Measurements from ENCODE around the gene PHF21A. TPM values are rescaled to one million over a fixed set of nuclear protein-coding genes. Genes with fewer than 3 reads are reported as not detected.

Gene PHF21A
- polyA plus RNA-seq, 1 experiment = 17.1 TPM

DNA sequence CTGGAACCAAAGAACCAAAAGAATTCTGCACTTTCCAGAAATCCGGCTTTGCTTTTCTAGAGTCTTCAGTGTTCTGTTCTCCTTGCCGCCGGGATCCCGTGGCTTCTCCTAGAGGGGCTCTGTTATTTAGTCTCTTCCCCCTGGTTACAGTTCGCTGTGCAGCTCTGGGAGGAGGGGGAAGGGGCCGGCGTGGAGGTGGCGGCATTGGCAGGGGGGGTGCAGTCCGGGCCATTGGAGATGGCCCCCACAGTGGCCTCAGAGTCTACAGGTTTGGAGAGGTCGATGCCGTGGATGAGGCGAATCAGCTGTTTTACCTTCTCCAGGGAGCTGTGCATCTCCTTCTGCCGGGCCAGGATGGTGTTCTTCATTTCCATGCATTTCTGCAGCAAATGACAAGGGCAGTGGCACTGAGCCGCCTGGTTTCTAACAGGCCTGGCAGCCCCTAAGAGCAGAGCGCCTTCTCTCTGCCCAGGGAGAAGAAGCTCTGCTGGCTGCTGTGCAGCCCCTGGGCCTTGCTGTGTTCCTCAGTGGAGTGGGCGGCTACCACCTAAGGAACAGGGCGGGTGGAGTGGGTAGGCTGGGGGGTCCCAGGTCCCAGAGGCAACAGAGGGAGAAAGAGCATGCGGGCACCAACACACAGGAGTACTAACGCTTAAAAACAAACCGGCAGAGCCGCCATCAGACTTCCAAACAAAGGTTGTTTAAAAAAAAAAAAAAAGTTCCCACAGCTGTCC is 187.2 kb downstream of the PHF21A start:
- no peak overlapping the region for H3K4me3 ChIP-seq (ENCODE audit: low read depth, low read length)
- no peaks in the 10 kb centered on the region for H3K27me3 ChIP-seq (ENCODE audit: control insufficient read depth, insufficient read depth, low read length)
- TF ChIP-seq, protein P1, sequence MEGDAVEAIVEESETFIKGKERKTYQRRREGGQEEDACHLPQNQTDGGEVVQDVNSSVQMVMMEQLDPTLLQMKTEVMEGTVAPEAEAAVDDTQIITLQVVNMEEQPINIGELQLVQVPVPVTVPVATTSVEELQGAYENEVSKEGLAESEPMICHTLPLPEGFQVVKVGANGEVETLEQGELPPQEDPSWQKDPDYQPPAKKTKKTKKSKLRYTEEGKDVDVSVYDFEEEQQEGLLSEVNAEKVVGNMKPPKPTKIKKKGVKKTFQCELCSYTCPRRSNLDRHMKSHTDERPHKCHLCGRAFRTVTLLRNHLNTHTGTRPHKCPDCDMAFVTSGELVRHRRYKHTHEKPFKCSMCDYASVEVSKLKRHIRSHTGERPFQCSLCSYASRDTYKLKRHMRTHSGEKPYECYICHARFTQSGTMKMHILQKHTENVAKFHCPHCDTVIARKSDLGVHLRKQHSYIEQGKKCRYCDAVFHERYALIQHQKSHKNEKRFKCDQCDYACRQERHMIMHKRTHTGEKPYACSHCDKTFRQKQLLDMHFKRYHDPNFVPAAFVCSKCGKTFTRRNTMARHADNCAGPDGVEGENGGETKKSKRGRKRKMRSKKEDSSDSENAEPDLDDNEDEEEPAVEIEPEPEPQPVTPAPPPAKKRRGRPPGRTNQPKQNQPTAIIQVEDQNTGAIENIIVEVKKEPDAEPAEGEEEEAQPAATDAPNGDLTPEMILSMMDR (IDR thresholded peaks at IDR 0.05; ENCODE audit: insufficient read depth, low read depth, low read length) = no peak
- H3K36me3 ChIP-seq (ENCODE audit: control insufficient read depth, insufficient read depth, low read length) = peaks cover 38% of the 10 kb centered on the region
- CTCF ChIA-PET = interaction anchor here (1.5 kb wide), 1 partner anchor 61 kb away, joined by 3 read pairs; no protein-coding TSS in a partner anchor
- no peak for DNase-seq (ENCODE audit: low read depth)
- POLR2A ChIA-PET = no interaction called here

DNA sequence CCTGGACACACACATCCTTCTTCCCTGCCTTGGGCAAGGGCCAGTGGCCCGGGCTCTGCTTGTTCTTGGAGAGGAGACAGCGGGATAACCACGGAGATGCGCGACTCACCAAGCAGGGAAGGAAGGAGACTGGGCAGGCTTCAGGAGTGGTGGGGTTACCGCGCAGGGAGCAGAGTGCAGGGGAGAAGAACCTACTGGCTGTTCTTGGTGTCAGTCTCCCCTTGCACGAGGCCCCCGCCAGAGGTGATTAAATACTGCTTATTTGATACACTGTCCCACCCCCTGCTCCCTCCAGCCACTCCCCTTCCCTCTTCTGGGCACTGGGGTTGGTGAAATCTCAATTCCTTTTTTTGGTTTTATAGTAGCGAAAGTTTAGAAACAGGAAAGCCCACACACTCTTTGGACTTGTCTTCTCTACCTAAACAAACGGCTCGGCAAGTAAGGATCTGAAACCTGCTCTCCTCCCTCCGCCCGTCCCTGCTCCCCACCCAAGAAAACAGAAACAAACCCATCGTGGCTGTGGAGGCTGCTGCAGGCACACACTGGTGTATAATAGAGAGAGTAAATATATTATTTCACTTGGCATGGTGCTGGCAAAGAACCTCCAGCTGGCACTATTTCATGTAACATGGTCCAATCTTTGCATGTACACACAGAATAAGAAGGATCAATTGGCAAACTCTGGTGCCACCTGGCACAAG is 188.0 kb downstream of the PHF21A start:
- no peak overlapping the region for H3K4me3 ChIP-seq (ENCODE audit: low read depth, low read length)
- peaks cover 38% of the 10 kb centered on the region for H3K36me3 ChIP-seq (ENCODE audit: control insufficient read depth, insufficient read depth, low read length)
- TF ChIP-seq, protein P1 (IDR thresholded peaks at IDR 0.05; ENCODE audit: insufficient read depth, low read depth, low read length) = no peak
- CTCF ChIA-PET = interaction anchor here (1.5 to 2.1 kb wide), 2 partner anchors 60 to 91 kb away, joined by 3 to 6 read pairs; no protein-coding TSS in a partner anchor
- no peak for DNase-seq (ENCODE audit: low read depth)
- POLR2A ChIA-PET = no interaction called here
- no peaks in the 10 kb centered on the region for H3K27me3 ChIP-seq (ENCODE audit: control insufficient read depth, insufficient read depth, low read length)

DNA sequence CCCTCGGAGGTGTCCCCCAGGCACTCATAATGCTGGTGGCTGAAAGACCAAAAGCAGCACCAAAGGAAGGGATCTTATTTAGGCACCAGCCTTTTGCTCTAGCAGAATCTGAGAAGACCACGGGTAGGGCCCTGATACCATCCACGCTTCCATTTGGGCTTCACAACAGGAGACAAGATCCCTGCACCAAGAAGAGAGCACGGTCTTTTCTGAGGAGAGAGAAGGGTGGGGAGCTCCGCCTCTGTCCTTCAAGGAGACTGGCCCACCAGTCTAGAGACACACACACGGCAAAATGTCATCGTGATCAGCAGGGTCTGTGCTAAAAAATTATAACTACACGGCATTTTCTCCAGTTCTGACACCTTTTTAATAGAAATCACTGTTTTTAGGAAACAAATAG is 189.0 kb downstream of the PHF21A start:
- CTCF ChIA-PET = interaction anchor here (2.1 to 2.3 kb wide), 2 partner anchors 59 to 90 kb away, joined by 5 to 6 read pairs; no protein-coding TSS in a partner anchor
- POLR2A ChIA-PET = no interaction called here
- TF ChIP-seq, protein P1 (IDR thresholded peaks at IDR 0.05; ENCODE audit: insufficient read depth, low read depth, low read length) = no peak
- H3K4me3 ChIP-seq (ENCODE audit: low read depth, low read length) = no peak overlapping the region
- H3K36me3 ChIP-seq (ENCODE audit: control insufficient read depth, insufficient read depth, low read length) = peaks cover 37% of the 10 kb centered on the region
- DNase-seq (ENCODE audit: low read depth) = no peak
- no peaks in the 10 kb centered on the region for H3K27me3 ChIP-seq (ENCODE audit: control insufficient read depth, insufficient read depth, low read length)

DNA sequence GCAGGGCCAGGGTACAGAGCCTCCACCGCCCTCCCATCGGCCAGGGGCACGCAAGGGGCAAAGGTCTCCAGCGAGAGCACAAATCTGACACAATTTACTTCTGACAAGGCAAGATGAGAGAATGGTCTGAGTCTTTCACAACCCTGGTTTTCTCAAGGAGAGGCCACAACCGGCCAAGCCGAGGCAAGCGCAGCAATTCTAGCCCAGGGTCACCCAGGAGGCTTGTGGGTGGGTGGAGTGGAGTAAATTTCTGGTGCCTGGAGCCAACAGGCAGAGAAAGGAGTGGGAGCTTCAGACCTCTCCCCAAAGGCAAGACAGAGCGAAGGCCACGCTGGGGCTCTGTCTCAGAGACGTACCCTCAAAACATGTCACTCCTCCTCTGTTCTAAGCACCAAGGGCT is 189.5 kb downstream of the PHF21A start:
- POLR2A ChIA-PET = no interaction called here
- H3K36me3 ChIP-seq (ENCODE audit: control insufficient read depth, insufficient read depth, low read length) = peaks cover 37% of the 10 kb centered on the region
- no peaks in the 10 kb centered on the region for H3K27me3 ChIP-seq (ENCODE audit: control insufficient read depth, insufficient read depth, low read length)
- no peak for DNase-seq (ENCODE audit: low read depth)
- H3K4me3 ChIP-seq (ENCODE audit: low read depth, low read length) = no peak overlapping the region
- CTCF ChIA-PET = interaction anchor here (2.1 to 2.3 kb wide), 2 partner anchors 58 to 89 kb away, joined by 5 to 6 read pairs; no protein-coding TSS in a partner anchor
- TF ChIP-seq, protein P1 (IDR thresholded peaks at IDR 0.05; ENCODE audit: insufficient read depth, low read depth, low read length) = no peak

DNA sequence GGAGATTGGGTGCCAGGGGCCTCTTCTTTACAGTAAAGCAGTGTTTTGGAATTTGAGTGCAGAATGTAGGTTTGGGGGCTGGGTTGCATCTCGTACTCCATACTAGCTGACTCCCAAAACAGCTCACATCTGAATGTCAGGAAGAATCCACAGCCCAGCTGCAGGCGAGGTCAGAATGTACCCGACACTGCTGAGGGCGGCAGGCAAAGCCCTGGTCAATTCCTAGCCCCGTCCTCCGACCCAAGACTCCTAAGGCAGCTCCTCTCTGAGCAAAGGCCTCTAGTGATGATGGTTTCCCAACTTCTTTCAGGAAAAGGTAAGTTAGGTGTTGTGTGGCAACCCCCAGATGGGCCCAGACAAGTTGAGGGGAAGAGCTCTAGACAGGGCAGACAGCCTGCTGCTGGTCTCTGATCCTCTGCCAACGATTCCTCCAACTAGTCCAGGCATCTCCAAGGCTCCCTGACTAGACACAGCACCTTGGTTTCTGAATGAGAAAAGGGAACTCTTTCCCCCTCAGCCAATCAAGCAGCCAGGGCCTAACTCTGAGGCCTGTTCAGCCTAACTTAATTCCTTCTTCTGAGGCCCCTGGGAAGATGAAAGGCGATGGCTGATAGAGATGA is 190.2 kb downstream of the PHF21A start:
- 0 out of 2 replicates have a peak, but pooled peaks cover under 1% of the 10 kb centered on the region for H3K27me3 ChIP-seq (ENCODE audit: control insufficient read depth, insufficient read depth, low read length)
- CTCF ChIA-PET = interaction anchor here (0.6 to 2.3 kb wide), 4 partner anchors 10 to 101 kb away, joined by 3 to 6 read pairs (median 4); no protein-coding TSS in a partner anchor
- TF ChIP-seq, protein P1 (IDR thresholded peaks at IDR 0.05; ENCODE audit: insufficient read depth, low read depth, low read length) = no peak
- H3K36me3 ChIP-seq (ENCODE audit: control insufficient read depth, insufficient read depth, low read length) = peaks cover 34% of the 10 kb centered on the region
- POLR2A ChIA-PET = no interaction called here
- H3K4me3 ChIP-seq (ENCODE audit: low read depth, low read length) = no peak overlapping the region
- no peak for DNase-seq (ENCODE audit: low read depth)

Measured in BJ (cell line).